ENCODE results near the gene RWDD3. TPM values are rescaled to one million over a fixed set of nuclear protein-coding genes. Genes with fewer than 3 reads are reported as not detected.

Gene RWDD3
- total and polyA plus RNA-seq, 2 donors (not counting 1 experiment from before 2014, with no cell fraction given) = 19.9 to 21.9 TPM

DNA sequence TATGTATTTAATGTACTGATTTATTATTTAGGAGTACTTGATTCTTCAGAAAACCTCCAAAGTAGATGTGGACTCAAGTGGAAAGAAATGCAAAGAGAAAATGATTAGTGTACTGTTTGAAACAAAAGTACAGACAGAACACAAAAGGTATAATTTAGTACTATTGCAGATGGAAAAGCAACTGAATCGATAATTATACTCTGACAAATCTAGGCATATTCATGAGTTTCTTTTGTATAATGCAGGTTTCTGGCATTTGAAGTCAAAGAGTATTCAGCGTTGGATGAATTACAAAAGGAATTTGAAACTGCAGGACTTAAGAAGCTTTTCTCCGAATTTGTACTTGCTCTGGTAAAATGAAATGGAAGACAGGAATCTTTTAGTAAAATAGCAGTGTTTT, 12.5 kb downstream of the RWDD3 start:
- Histone ChIP-seq H2AFZ (ENCODE audit: insufficient read depth, low read depth, low read length, poor library complexity, severe bottlenecking) (no peak overlapping the region), H3K4me3 (ENCODE audit: control extremely low read depth in 1 of 5, extremely low read depth in 1 of 5, insufficient read depth in 1 of 5, low read depth in 2 of 5, low read length in 4 of 5) (no peak overlapping the region), H3K4me2 (replicated peaks; ENCODE audit: low read depth, low read length, poor library complexity, severe bottlenecking) (no peak overlapping the region), H4K20me1 (ENCODE audit: control insufficient read depth, insufficient read depth, low read length, poor library complexity, severe bottlenecking) (peaks cover 27% of the 10 kb centered on the region), H3K27ac (ENCODE audit: low read length in 2 of 2) (no peak overlapping the region), H3K79me2 (ENCODE audit: control insufficient read depth, insufficient read depth, low read length) (peaks cover under 1% of the 10 kb centered on the region), H3K27me3 (replicated peaks in 1 of 4; ENCODE audit: control extremely low read depth in 1 of 4, control insufficient read depth in 3 of 4, insufficient read depth in 4 of 4, low read length in 3 of 4) (no peaks in the 10 kb centered on the region), H3K9ac (ENCODE audit: low read length) (no peak overlapping the region), H3K36me3 (replicated peaks in 1 of 2; ENCODE audit: control extremely low read depth in 1 of 2, control insufficient read depth in 1 of 2, extremely low read depth in 1 of 2, insufficient read depth in 2 of 2, low read length in 1 of 2) (peaks cover under 1 to 32% of the 10 kb centered on the region in 2 experiments), H3K4me1 (ENCODE audit: control insufficient read depth in 2 of 2, insufficient read depth in 2 of 2, low read length in 2 of 2) (no peaks in the 10 kb centered on the region), H3K9me3 (ENCODE audit: control extremely low read depth in 1 of 3, control insufficient read depth in 2 of 3, insufficient read depth in 1 of 3, low read length in 2 of 3) (no peaks in the 10 kb centered on the region)
- H3K9me3 Mint-ChIP-seq (ENCODE audit: insufficient read depth) = peaks cover 1% of the 10 kb centered on the region
- H3K4me3 Mint-ChIP-seq = no peak overlapping the region
- DNase-seq (no peak), ATAC-seq (ENCODE audit: low read depth) (no peak)
- no peaks in the 10 kb centered on the region for H3K27me3 Mint-ChIP-seq
- WGBS (ENCODE audit: insufficient coverage) = 100% methylated on average over 1 of the region's 3 CpGs
- ChIA-PET POLR2A (no interaction called here), CTCF (interaction anchor here (4.8 kb wide), 1 partner anchor 13 kb away, joined by 21 read pairs; the partner anchor contains the start of gene RWDD3)
- H3K4me1 Mint-ChIP-seq = peaks cover 10% of the 10 kb centered on the region
- H3K27ac Mint-ChIP-seq = no peak overlapping the region
- no peak for TF ChIP-seq EZH2 (IDR thresholded peaks at IDR 0.05; ENCODE audit: borderline replicate concordance, insufficient read depth, low read depth, low read length, poor library complexity, severe bottlenecking)
- TF ChIP-seq, protein P1, sequence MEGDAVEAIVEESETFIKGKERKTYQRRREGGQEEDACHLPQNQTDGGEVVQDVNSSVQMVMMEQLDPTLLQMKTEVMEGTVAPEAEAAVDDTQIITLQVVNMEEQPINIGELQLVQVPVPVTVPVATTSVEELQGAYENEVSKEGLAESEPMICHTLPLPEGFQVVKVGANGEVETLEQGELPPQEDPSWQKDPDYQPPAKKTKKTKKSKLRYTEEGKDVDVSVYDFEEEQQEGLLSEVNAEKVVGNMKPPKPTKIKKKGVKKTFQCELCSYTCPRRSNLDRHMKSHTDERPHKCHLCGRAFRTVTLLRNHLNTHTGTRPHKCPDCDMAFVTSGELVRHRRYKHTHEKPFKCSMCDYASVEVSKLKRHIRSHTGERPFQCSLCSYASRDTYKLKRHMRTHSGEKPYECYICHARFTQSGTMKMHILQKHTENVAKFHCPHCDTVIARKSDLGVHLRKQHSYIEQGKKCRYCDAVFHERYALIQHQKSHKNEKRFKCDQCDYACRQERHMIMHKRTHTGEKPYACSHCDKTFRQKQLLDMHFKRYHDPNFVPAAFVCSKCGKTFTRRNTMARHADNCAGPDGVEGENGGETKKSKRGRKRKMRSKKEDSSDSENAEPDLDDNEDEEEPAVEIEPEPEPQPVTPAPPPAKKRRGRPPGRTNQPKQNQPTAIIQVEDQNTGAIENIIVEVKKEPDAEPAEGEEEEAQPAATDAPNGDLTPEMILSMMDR (IDR thresholded peaks at IDR 0.05) = no peak
- intact Hi-C loops (cut with micrococcal nuclease) = no loop called here

DNA sequence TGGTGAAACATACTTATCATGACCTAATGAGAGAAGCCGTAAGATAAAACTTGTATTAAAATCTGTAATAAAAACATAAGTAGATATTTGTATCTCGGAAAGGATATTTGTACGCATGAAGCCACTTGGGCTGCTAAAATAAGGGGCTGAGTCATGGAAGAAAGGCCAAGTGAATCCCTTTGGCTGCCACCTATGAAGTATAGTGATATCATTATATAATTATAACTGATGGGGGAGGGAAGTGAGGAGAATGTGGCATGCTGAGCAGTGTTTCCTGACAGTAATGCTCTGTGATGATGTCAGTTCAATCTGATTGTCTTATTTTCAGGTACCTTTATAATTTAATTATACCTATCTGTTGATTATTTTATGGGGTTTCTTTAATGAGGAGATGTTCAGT, 13.6 kb downstream of the RWDD3 start:
- H3K4me3 ChIP-seq (ENCODE audit: control extremely low read depth in 1 of 5, extremely low read depth in 1 of 5, insufficient read depth in 1 of 5, low read depth in 2 of 5, low read length in 4 of 5) = no peak overlapping the region
- Mint-ChIP-seq H3K4me3 (no peak overlapping the region), H3K27me3 (no peaks in the 10 kb centered on the region), H3K4me1 (peaks cover 18% of the 10 kb centered on the region), H3K27ac (no peak overlapping the region), H3K9me3 (ENCODE audit: insufficient read depth) (no peaks in the 10 kb centered on the region)
- peaks cover 0 to 6% of the 10 kb centered on the region in 2 donors for H3K4me1 ChIP-seq (ENCODE audit: control insufficient read depth in 2 of 2, insufficient read depth in 2 of 2, low read length in 2 of 2)
- no CpG with 5 or more reads among the region's 3 CpGs for WGBS (ENCODE audit: insufficient coverage)
- intact Hi-C loops (cut with micrococcal nuclease) = no loop called here
- H2AFZ ChIP-seq (ENCODE audit: insufficient read depth, low read depth, low read length, poor library complexity, severe bottlenecking) = no peak overlapping the region
- H3K9me3 ChIP-seq (ENCODE audit: control extremely low read depth in 1 of 3, control insufficient read depth in 2 of 3, insufficient read depth in 1 of 3, low read length in 2 of 3) = no peaks in the 10 kb centered on the region
- peaks cover 27% of the 10 kb centered on the region for H4K20me1 ChIP-seq (ENCODE audit: control insufficient read depth, insufficient read depth, low read length, poor library complexity, severe bottlenecking)
- ChIA-PET CTCF (no interaction called here), POLR2A (no interaction called here)
- no peak overlapping the region for H3K9ac ChIP-seq (ENCODE audit: low read length)
- no peak overlapping the region for H3K27ac ChIP-seq (ENCODE audit: low read length in 2 of 2)
- no peaks in the 10 kb centered on the region for H3K79me2 ChIP-seq (ENCODE audit: control insufficient read depth, insufficient read depth, low read length)
- peaks cover 0 to 24% of the 10 kb centered on the region in 2 experiments for H3K36me3 ChIP-seq (replicated peaks in 1 of 2; ENCODE audit: control extremely low read depth in 1 of 2, control insufficient read depth in 1 of 2, extremely low read depth in 1 of 2, insufficient read depth in 2 of 2, low read length in 1 of 2)
- H3K27me3 ChIP-seq (replicated peaks in 1 of 4; ENCODE audit: control extremely low read depth in 1 of 4, control insufficient read depth in 3 of 4, insufficient read depth in 4 of 4, low read length in 3 of 4) = no peaks in the 10 kb centered on the region
- TF ChIP-seq, protein P1 (IDR thresholded peaks at IDR 0.05) = no peak
- TF ChIP-seq EZH2 (IDR thresholded peaks at IDR 0.05; ENCODE audit: borderline replicate concordance, insufficient read depth, low read depth, low read length, poor library complexity, severe bottlenecking) = no peak
- no peak overlapping the region for H3K4me2 ChIP-seq (replicated peaks; ENCODE audit: low read depth, low read length, poor library complexity, severe bottlenecking)
- ATAC-seq (ENCODE audit: low read depth) = no peak
- DNase-seq = no peak

Data from B cell (primary cell).